AG20443 (cell line): ENCODE measurements around the gene P2RY4.
"Not testable (repeated sequence)": the region's sequence is repeated elsewhere in the genome, so short reads cannot be mapped to it uniquely, and the experiment has no call there.

Source experiments
- DNase-seq: peaks from one replicate; pipeline ENCODE4 v3.0.0; 2012; ENCODE audit warnings: low spot score, mixed read lengths

P2RY4 gene

GRCh38 chrX:70260104-70260503 lies at the start of gene P2RY4:
TSS of gene P2RY4 (minus strand) at chrX:70260204. CDS start at chrX:70259624, 580 bp downstream.
- no peak for DNase-seq

DNA sequence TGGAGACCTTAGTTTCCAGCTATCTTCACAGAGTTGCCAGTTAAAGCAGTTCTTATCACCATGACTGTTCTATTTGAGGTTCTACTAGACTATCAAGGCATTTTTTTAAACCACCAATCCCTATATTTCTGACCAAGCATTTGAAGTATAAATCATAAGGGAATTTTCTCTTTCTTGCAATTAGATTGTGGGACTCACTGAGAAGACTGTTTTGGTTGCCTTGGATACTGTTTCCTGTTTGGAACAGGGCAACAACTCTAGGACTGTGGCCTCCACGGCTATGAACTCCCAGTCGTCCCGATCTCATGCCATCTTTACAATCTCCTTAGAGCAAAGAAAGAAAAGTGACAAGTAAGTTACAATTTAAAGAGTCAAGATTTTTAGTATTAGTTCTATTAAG lies 41.7 kb upstream of the P2RY4 start:
- DNase-seq, result no peak

DNA sequence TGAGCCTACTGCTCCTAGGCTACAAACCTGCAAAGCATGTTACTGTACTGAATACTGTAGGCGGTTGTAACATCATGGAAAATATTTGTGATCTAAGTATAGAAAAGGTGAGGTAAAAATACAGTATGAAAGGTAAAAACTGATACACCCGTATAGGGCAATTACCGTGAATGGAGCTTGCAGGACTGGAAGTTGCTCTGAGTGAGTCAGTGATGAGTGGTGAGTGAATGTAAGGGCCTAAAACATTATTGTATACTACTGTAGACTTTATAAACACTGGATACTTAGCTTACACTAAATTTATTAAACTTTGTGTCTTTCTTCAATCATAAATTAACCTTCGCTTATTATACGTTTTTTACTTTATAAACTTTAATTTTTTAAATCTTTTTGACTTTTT lies 33.6 kb upstream of the P2RY4 start:
- DNase-seq, result no peak

- DNase-seq, result no peak
Measured at GRCh38 chrX:70292788-70293187, 32.8 kb upstream of the P2RY4 start.

- DNase-seq, result peak; percentile 97
Measured at GRCh38 chrX:70289793-70290770, 30.1 kb upstream of the P2RY4 start, which contains the start of the genes KIF4A and PDZD11. TSS of gene KIF4A (plus strand) at chrX:70290104. CDS start at chrX:70290459, 355 bp downstream. TSS of gene PDZD11 (minus strand) at chrX:70289927. CDS start at chrX:70289341, 586 bp downstream.

- peak; percentile 12 for DNase-seq
Measured at GRCh38 chrX:70289168-70289792, 29.3 kb upstream of the P2RY4 start.

- no peak for DNase-seq
Measured at GRCh38 chrX:70281951-70282350, 21.9 kb upstream of the P2RY4 start, which contains the start of gene RAB41. TSS of gene RAB41 (plus strand) at chrX:70282172. CDS start at chrX:70282218, 46 bp downstream.

- DNase-seq, result no peak
Measured at GRCh38 chrX:70280573-70280972, 20.6 kb upstream of the P2RY4 start.

DNA sequence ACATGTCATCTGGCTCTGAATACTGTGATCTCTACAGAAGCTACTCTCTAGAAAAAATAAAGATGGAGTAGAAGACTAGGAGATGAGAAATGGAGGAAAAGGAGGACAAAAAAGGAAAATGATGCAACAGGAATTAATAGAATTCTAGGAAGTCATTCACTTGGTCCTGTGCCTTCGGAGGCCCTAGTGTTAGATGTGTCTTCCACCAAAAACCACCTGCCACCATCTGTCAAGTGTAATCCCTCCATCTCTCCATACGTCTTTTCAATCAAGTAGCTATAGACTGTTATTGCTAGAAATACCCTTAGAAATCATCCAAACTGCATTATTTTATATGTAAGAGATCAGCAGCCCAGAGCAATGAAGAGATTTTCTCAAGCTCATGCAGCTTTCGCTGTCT lies 19.1 kb upstream of the P2RY4 start:
- no peak for DNase-seq

- DNase-seq, result not testable (repeated sequence)
Measured at GRCh38 chrX:70274029-70274428, 14.0 kb upstream of the P2RY4 start.

GRCh38 chrX:70268034-70268433 lies 8.0 kb upstream of the P2RY4 start, which contains the start of gene ARR3:
TSS of gene ARR3 (plus strand) at chrX:70268334. CDS start at chrX:70269386, 1,052 bp downstream.
- DNase-seq, result no peak

DNA sequence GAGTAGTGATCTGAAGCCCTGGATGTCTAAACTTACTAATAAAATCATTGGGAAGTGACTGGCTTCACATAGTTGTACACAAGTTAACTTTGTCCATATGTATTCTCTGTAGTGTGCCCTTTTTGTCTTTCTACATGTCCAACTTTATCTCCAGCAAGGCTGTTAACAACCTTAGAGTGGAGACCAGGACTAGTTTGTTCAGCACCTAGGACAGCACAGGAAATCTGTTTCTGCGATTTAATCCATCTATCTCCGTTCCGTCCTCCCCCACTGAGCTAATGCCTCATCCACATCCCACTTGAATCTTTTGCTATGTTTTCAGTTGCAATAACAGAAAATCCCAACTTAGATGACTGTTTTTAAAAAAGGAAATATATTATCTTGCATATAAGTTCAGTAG lies 4.8 kb upstream of the P2RY4 start:
- DNase-seq, result no peak

DNA sequence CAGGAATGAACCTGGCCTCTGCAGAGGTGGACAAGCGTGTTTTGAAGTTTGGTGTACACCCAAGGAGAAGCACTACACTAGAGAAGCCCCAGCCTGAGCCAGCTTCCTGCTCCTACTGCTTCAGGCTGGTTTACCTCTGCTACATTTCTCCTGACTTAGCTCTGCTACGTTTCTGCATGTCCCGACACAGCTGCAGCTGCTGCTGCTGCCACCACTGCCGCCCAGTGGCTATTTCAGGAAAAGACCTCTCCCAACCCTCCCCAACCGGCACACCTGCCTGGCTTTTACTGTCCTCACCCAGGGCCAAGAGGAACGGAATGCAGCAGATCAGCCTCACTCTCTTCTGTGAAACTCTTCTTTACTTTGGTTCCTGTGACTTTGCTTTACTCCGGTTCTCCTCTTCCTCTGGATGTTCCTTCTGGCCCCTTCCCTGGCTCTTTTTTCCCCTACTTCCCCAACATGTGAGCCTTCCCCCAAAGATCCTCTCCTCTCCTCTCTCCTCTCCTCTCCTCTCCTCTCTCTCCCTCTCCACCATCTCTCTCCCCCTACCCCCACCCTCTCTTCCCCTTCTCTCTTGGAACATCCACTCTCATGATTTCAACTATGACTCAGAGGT lies 3.1 kb upstream of the P2RY4 start:
- peak; percentile 32 for DNase-seq

GRCh38 chrX:70257423-70258288 lies 2.3 kb downstream of the P2RY4 start:
- no peak for DNase-seq

- no peak for DNase-seq
Measured at GRCh38 chrX:70255452-70255851, 4.6 kb downstream of the P2RY4 start.

- DNase-seq, result no peak
Measured at GRCh38 chrX:70254909-70255308, 5.1 kb downstream of the P2RY4 start.

- DNase-seq, result no peak
Measured at GRCh38 chrX:70254063-70254400, 6.0 kb downstream of the P2RY4 start.

DNA sequence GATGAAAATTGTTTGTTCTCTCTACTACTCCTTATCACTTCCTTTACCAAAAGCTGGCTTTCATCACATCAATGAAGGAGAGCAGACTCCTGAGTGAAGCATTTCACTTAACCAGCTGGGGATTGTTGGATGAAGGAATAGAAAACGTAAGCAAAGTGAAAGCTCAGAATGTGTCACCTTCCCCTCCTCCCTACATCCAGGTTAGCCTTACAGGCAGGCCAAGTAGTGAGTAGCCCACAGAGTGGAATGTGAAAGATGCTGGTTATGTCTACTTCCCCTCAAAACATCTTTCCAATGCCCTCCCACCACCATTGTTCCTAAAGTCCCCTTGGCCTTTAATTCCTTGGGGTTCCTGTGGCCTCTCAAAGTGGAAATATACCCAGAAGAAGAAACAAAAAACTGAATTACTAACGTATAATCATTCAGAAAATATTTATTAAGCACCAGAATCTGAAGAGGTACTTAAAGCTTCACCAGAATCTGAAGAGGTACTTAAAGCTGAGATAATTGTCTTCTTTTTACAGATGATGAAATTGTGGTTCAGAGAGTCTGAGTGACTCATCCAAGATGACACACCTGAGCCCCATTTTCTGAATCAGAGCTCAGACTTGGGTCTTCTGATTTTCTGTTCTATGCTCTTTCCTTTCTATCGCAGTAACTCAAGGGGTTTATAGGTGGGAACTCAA lies 6.5 kb downstream of the P2RY4 start:
- DNase-seq, result no peak

DNA sequence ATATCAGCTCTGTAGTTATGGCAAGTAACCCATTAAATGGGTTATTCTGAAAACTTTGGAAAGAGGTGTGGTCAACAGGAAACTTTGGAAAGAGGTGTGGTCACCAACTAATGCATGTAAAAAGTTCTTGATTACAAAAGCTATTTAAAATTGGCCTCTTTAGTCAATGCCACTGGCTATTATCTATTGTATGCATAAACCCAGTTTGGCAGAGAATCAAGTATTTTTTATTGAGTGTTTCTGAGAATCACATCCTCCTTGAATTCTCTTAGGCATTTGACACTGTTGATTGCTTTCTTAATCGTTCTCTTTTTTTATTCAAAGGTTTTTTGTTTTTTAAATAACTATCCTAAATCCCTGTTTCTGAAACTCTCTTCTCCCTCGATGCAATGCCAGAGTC lies 7.5 kb downstream of the P2RY4 start:
- DNase-seq, result no peak

- DNase-seq, result no peak
Measured at GRCh38 chrX:70247252-70247651, 12.8 kb downstream of the P2RY4 start.

DNA sequence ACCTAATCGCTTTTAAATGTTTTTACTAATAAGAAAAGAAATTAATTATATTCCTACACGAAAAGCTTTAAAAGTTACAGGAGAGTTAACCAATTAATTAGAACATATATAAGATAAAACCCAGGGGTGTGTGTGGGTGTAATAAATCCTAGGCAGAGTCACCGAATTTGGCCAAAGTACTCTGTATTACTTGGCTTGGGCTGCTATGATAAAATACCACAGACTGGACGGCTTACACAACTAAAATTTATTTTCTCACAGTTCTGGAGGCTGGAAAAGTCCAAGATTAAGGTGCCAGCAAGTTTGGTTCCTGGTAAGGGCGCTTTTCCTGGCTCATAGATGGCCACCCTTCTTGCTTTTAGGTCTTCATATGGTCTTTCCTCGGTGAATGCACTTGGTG lies 15.1 kb downstream of the P2RY4 start:
- no peak for DNase-seq
